Activated T-cell treated with anti-CD3 and anti-CD28 coated beads, Interleukin-2, amount 50 U/mL, for 72 hours (primary cell): Measurements from ENCODE around the gene OR4F6. TPM values are rescaled to one million over a fixed set of nuclear protein-coding genes. Genes with fewer than 3 reads are reported as not detected.

ENCODE experiments used
- ATAC-seq, 2 donors: fragments of 150-1000 bp; cut with Tn5 transposase; replicated peaks in 1 of 2; 2 replicates each; pipeline ENCODE4 v1.10.0; 2021; ENCODE audit warnings: moderate library complexity in 2 of 2, mild to moderate bottlenecking in 1 of 2
- DNase-seq, 2 donors: peaks; one replicate each; pipeline ENCODE4 v3.0.0; 2021 to 2022; ENCODE audit warnings: mixed read lengths in 1 of 2
- H3K27ac Mint-ChIP-seq: one replicate; pipeline ENCODE4 v1.8.0; 2022; ENCODE audit warnings: mild to moderate bottlenecking, moderate library complexity, mixed read lengths
- H3K27me3 Mint-ChIP-seq: one replicate; pipeline ENCODE4 v1.8.0; 2022; ENCODE audit warnings: low read depth, mixed read lengths
- H3K36me3 Mint-ChIP-seq, 2 donors: one replicate each; pipeline ENCODE4 v1.8.0; 2022; ENCODE audit warnings: mixed read lengths in 2 of 2, mild to moderate bottlenecking in 1 of 2; ENCODE audit not compliant: insufficient read depth in 2 of 2
- H3K4me1 Mint-ChIP-seq: one replicate; pipeline ENCODE4 v1.8.0; 2022; ENCODE audit warnings: low read depth, mixed read lengths
- H3K4me3 Mint-ChIP-seq, 2 donors: one replicate each; pipeline ENCODE4 v1.8.0; 2022; ENCODE audit warnings: mild to moderate bottlenecking in 2 of 2, mixed read lengths in 2 of 2, moderate library complexity in 2 of 2
- H3K9me3 Mint-ChIP-seq, 2 donors: one replicate each; pipeline ENCODE4 v1.8.0; 2022; ENCODE audit warnings: mixed read lengths in 2 of 2
- total RNA-seq, 2 donors: library from RNA; stranded (reverse); gene quantifications; one replicate each; pipeline ENCODE4 v1.2.3, GENCODE V29; 2022

OR4F6 gene
- total RNA-seq, 2 donors from 2014 or later = not detected

DNA sequence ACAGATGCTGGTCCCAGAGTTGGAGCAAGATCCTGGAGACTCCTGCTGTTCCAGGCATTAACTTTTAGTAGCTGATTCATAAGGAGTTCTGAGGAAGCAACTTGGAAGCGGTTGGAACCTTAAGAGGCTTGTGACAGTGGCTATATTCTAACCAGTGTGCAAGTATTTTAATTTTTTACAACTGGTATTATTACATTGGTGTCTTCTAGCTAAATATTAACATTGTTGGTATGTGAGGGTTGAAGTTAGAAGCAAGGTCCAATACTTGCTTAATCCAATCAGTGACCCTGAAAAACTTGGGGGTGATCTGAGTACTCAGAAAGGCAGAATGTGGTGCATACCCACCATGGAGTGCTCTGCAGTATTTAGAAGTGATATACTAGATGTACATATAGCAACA is 7.1 kb downstream of the OR4F6 start:
- no peaks in the 10 kb centered on the region for H3K4me1 Mint-ChIP-seq
- H3K27ac Mint-ChIP-seq = no peak overlapping the region
- H3K27me3 Mint-ChIP-seq = peaks cover 14% of the 10 kb centered on the region
- H3K9me3 Mint-ChIP-seq = no peaks in the 10 kb centered on the region
- DNase-seq (no peak), ATAC-seq (no peak)
- H3K4me3 Mint-ChIP-seq = no peak overlapping the region
- H3K36me3 Mint-ChIP-seq = no peaks in the 10 kb centered on the region

- H3K27me3 Mint-ChIP-seq = peaks cover 10% of the 10 kb centered on the region
- no peaks in the 10 kb centered on the region for H3K4me1 Mint-ChIP-seq
- no peak overlapping the region for H3K27ac Mint-ChIP-seq
- no peaks in the 10 kb centered on the region for H3K9me3 Mint-ChIP-seq
- no peak overlapping the region for H3K4me3 Mint-ChIP-seq
- no peak for ATAC-seq
- H3K36me3 Mint-ChIP-seq = no peaks in the 10 kb centered on the region
- DNase-seq = no peak
These were observed 7.6 kb downstream of the OR4F6 start for GRCh38 chr15:101810876-101811275.

DNA sequence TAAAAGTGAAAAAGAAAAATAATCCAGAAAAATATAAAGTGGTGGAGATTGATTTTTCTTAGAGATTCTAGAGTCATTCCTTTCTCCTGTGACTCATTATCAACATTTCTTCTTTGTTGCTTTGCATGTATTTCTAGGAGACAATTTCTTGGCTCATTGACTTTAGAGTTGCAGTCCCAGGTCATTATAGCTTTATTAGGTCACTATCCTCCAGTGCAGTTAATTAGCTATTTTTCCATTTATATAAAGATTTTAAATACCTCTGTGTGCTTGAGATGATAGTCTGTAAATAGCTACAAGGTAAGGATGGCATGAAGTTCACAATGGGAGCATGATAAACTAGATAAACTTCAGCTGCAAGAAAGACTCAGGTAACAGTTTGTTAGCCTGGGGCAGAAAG is 8.6 kb downstream of the OR4F6 start, which contains the start of gene OR4F15:
OR4F15 (plus strand) TSS at position 301 of the 400 bp plus-strand sequence. CDS start 5,985 bp downstream, outside the sequence.
- no peak within 1 kb of the TSS for H3K4me3 Mint-ChIP-seq
- no peaks in the 10 kb centered on the region for H3K4me1 Mint-ChIP-seq
- no peak for DNase-seq
- no peak for ATAC-seq
- peaks cover 5% of the 10 kb centered on the region for H3K27me3 Mint-ChIP-seq
- H3K27ac Mint-ChIP-seq = no peak within 1 kb of the TSS
- H3K9me3 Mint-ChIP-seq = no peaks in the 10 kb centered on the region
- H3K36me3 Mint-ChIP-seq = no peaks in the 10 kb centered on the region

DNA sequence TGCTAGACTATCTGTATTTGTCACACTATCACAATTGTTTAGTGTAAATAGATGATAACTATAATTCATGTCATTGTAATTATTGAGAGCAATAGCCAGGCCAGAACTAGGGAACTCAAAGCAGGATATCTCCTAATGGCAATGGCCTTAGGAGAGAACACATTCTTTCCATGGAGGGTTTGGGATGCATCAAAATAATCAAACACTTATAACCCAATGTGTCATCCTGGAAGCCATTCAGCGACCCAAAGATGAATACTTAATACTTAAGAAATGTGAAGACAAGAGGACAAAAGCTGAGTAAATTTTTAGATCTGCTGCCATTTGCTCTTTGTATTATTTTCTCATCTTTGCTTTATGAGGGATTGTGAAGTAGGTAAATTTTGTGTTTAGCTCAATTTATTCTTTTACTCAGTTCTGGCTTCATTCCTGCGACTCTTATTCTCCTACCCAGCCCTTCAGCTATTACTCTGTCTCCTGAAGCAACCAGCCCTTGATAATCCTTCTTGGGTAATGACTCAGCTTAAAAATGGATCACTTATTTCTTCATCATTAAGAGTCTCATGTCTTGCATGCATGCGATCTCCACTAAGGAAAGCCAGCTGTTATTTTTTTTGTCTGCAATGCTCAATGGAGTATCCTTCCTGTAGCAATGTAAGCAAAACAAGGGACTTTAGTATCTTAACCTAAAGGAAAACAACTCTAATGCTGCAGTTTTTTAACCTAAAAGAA is 10.7 kb downstream of the OR4F6 start:
- no peak overlapping the region for H3K4me3 Mint-ChIP-seq
- H3K4me1 Mint-ChIP-seq = no peaks in the 10 kb centered on the region
- DNase-seq (no peak), ATAC-seq (no peak)
- no peaks in the 10 kb centered on the region for H3K9me3 Mint-ChIP-seq
- H3K27ac Mint-ChIP-seq = no peak overlapping the region
- H3K27me3 Mint-ChIP-seq = peaks cover 11% of the 10 kb centered on the region
- no peaks in the 10 kb centered on the region for H3K36me3 Mint-ChIP-seq

GRCh38 chr15:101820781-101821180 is 17.5 kb downstream of the OR4F6 start:
- ATAC-seq = no peak
- H3K27me3 Mint-ChIP-seq = peaks cover 23% of the 10 kb centered on the region
- H3K9me3 Mint-ChIP-seq = no peaks in the 10 kb centered on the region
- no peak for DNase-seq
- H3K4me3 Mint-ChIP-seq = no peak overlapping the region
- H3K27ac Mint-ChIP-seq = no peak overlapping the region
- H3K36me3 Mint-ChIP-seq = no peaks in the 10 kb centered on the region
- H3K4me1 Mint-ChIP-seq = no peaks in the 10 kb centered on the region

DNA sequence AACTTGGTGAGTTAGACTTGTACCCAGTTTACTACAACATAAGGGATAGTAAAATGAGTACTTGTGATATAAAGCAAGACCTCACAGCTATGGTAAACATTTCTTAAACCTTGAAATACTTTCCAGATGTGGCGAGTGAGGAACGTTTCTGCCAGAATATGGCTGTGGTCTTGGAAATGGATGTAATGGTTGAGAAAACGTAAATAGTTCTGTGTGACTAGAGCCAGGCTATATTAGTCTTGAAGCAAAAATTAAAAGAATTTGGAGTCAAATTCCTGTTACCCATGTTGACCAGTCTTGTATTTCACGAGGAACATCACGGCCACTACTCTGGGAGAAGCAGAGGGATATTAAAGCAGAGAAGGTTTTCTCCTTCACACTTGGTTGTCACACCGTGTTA is 23.9 kb downstream of the OR4F6 start:
- H3K27ac Mint-ChIP-seq = no peak overlapping the region
- peaks cover 0 to 6% of the 10 kb centered on the region in 2 donors for H3K9me3 Mint-ChIP-seq
- H3K4me3 Mint-ChIP-seq = no peak overlapping the region
- H3K27me3 Mint-ChIP-seq = peaks cover 35% of the 10 kb centered on the region
- no peaks in the 10 kb centered on the region for H3K36me3 Mint-ChIP-seq
- H3K4me1 Mint-ChIP-seq = no peaks in the 10 kb centered on the region
- ATAC-seq = no peak
- DNase-seq = no peak

- DNase-seq (no peak), ATAC-seq (no peak)
- Mint-ChIP-seq H3K36me3 (no peaks in the 10 kb centered on the region), H3K4me1 (no peaks in the 10 kb centered on the region), H3K27ac (no peak overlapping the region), H3K9me3 (peaks cover 0 to 6% of the 10 kb centered on the region in 2 donors), H3K27me3 (peaks cover 38% of the 10 kb centered on the region), H3K4me3 (no peak overlapping the region)
These were observed 25.5 kb downstream of the OR4F6 start for GRCh38 chr15:101828774-101829173.

DNA sequence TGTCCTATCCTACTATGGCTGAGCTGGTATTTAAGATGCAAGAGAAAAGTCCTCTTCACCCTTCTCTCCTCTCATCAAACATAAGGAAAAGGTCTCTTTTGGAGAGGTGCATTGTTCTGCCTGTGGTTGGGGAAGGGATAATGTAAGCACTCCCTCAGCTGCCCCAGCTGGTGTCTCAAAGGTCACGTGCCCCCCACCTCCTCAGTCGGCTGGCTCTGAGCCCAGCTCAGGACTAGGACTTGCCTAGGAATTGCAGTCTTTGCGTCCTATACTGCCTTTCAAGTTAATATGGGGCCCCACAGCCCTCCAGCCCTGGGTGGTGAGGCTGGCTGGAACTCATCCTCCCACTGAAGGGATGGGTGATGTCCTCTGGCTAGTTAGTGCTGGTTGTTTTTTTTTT is 38.3 kb downstream of the OR4F6 start:
- Mint-ChIP-seq H3K27ac (no peak overlapping the region), H3K36me3 (no peaks in the 10 kb centered on the region), H3K9me3 (no peaks in the 10 kb centered on the region), H3K4me1 (no peaks in the 10 kb centered on the region), H3K27me3 (peaks cover 18% of the 10 kb centered on the region), H3K4me3 (no peak overlapping the region)
- DNase-seq (no peak), ATAC-seq (no peak)

GRCh38 chr15:101844916-101845315 is 41.6 kb downstream of the OR4F6 start:
- no peak for DNase-seq
- no peaks in the 10 kb centered on the region for H3K9me3 Mint-ChIP-seq
- no peak for ATAC-seq
- H3K27me3 Mint-ChIP-seq = peaks cover 17% of the 10 kb centered on the region
- H3K27ac Mint-ChIP-seq = no peak overlapping the region
- H3K36me3 Mint-ChIP-seq = no peaks in the 10 kb centered on the region
- no peaks in the 10 kb centered on the region for H3K4me1 Mint-ChIP-seq
- no peak overlapping the region for H3K4me3 Mint-ChIP-seq

DNA sequence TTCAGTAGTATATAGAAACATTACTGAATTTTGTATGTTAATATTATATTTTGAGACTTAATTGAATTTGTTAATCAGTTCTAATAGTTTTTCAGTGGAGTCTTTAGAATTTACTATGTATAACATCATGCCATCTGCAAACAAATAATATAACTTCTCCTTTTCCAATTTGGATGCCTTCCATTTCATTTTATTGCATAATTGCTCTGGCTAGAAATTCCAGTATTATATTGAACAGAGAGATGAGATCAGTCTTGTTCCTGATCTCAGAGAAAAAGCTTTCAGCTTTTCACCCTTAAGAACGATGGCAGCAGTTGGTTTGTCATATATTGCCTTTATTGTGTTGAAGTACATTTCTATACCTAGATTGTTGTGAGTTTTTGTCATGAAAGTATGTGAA is 49.0 kb downstream of the OR4F6 start:
- DNase-seq (no peak), ATAC-seq (no peak)
- Mint-ChIP-seq H3K4me1 (no peaks in the 10 kb centered on the region), H3K27me3 (peaks cover 30% of the 10 kb centered on the region), H3K36me3 (no peaks in the 10 kb centered on the region), H3K27ac (no peak overlapping the region), H3K4me3 (no peak overlapping the region), H3K9me3 (no peaks in the 10 kb centered on the region)

Other genes with a start within 250 kb of the OR4F6 start
- gene TM2D3, start 151.1 kb upstream of the OR4F6 start, total RNA-seq = 10 to 100 TPM; 32.7 to 40.7 TPM
- 10 to 100 TPM; 12.6 to 14.2 TPM for gene TARS3, start 79.0 kb upstream of the OR4F6 start, total RNA-seq
- not detected for gene OR4F15, start 8.7 kb downstream of the OR4F6 start, total RNA-seq